ENCODE data around the gene RILP. TPM values are rescaled to one million over a fixed set of nuclear protein-coding genes. Genes with fewer than 3 reads are reported as not detected.

Gene RILP
- total and polyA plus RNA-seq, 2 of the 4 experiments (the other 2 are of a cell fraction) = 3.9 to 6.0 TPM

DNA sequence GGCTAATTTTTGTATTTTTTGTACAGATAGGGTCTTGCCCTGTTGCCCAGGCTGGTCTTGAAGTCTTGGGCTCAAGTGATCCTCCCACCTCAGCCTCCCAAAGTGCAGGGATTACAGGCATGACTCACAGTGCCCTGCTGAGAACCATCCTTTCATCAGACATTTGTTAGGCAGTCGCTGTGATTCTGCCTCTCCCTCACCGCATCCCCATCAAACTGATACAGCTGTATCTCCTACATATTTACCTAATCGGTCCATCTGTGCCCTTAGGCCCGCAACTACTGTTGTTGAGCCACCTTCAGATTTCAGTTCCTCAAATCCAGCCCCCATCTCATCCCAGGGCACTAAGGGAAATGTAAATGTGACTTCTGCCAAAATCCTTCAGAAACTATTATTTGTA, 19.0 kb downstream of the RILP start:
- POLR2A ChIA-PET (ENCODE audit: unreplicated experiment) = no interaction called here

More for the DNA sequence above, 19.0 kb downstream of the RILP start:
- no peak overlapping the region for H3K4ac ChIP-seq (ENCODE audit: low read depth, low read length)
- DNase-seq (no peak), ATAC-seq (ENCODE audit: low read depth) (no peak)
- no peak overlapping the region for H3K9ac ChIP-seq (ENCODE audit: low read depth, low read length)
- no peaks in the 10 kb centered on the region for H3K9me3 ChIP-seq (ENCODE audit: control insufficient read depth, insufficient read depth, low read length)
- 66% methylated on average over 3 of the region's 4 CpGs; no CpG with 5 or more reads in 1 of the 2 experiments for WGBS, 2 experiments (ENCODE audit: extremely low coverage in 2 of 2, insufficient read length in 1 of 2)
- H2AK9ac ChIP-seq (replicated peaks; ENCODE audit: low read depth, low read length, poor library complexity) = no peak overlapping the region
- H3K14ac ChIP-seq (replicated peaks; ENCODE audit: low read depth, low read length) = no peak overlapping the region
- no peak overlapping the region for H3K4me3 ChIP-seq (ENCODE audit: insufficient read depth, low read depth, low read length)
- dilution Hi-C loops (cut with HindIII; ENCODE audit: low sequenced_read_pairs, unreplicated experiment) (no loop called here), intact Hi-C loops (cut with micrococcal nuclease) (no loop called here), in situ Hi-C loops (cut with MboI; ENCODE audit: low sequenced_read_pairs) (no loop called here)
- TF ChIP-seq BHLHE40 (IDR thresholded peaks at IDR 0.05; ENCODE audit: low read depth, low read length) (no peak), MAZ (IDR thresholded peaks at IDR 0.05; ENCODE audit: borderline replicate concordance, low read depth, low read length) (no peak), RCOR1 (IDR thresholded peaks at IDR 0.05; ENCODE audit: insufficient replicate concordance, low read length) (no peak), MXI1 (IDR thresholded peaks at IDR 0.05; ENCODE audit: borderline replicate concordance, low read depth, low read length) (no peak), RAD21 (IDR thresholded peaks at IDR 0.05; ENCODE audit: low read length) (no peak), CHD1 (IDR thresholded peaks at IDR 0.05; ENCODE audit: low read depth, low read length) (no peak)
- TF ChIP-seq, protein P1, sequence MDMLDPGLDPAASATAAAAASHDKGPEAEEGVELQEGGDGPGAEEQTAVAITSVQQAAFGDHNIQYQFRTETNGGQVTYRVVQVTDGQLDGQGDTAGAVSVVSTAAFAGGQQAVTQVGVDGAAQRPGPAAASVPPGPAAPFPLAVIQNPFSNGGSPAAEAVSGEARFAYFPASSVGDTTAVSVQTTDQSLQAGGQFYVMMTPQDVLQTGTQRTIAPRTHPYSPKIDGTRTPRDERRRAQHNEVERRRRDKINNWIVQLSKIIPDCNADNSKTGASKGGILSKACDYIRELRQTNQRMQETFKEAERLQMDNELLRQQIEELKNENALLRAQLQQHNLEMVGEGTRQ (IDR thresholded peaks at IDR 0.05; ENCODE audit: low read depth, low read length) = no peak
- TF ChIP-seq, protein P2, sequence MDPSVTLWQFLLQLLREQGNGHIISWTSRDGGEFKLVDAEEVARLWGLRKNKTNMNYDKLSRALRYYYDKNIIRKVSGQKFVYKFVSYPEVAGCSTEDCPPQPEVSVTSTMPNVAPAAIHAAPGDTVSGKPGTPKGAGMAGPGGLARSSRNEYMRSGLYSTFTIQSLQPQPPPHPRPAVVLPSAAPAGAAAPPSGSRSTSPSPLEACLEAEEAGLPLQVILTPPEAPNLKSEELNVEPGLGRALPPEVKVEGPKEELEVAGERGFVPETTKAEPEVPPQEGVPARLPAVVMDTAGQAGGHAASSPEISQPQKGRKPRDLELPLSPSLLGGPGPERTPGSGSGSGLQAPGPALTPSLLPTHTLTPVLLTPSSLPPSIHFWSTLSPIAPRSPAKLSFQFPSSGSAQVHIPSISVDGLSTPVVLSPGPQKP (IDR thresholded peaks at IDR 0.05; ENCODE audit: borderline replicate concordance, low read depth, low read length) = no peak
- no peak overlapping the region for H2BK120ac ChIP-seq (ENCODE audit: low read depth, low read length)
- no peak overlapping the region for H2AK5ac ChIP-seq (ENCODE audit: low read depth, low read length)
- H4K91ac ChIP-seq (ENCODE audit: insufficient read depth, low read depth, low read length) = no peak overlapping the region
- no TSS peak for BruUV-seq (replicated peaks)
- no peak overlapping the region for H3K27ac ChIP-seq (ENCODE audit: insufficient read depth, low read length)
- H2BK20ac ChIP-seq (ENCODE audit: low read depth, low read length) = no peak overlapping the region
- no peaks in the 10 kb centered on the region for H3K9me1 ChIP-seq (ENCODE audit: insufficient read depth, low read length)
- no peak overlapping the region for H3K18ac ChIP-seq (ENCODE audit: low read depth, low read length)
- H2BK5ac ChIP-seq (ENCODE audit: low read depth, low read length, poor library complexity, severe bottlenecking) = no peak overlapping the region
- H3K4me1 ChIP-seq (ENCODE audit: control insufficient read depth, insufficient read depth, low read length) = peaks cover 5% of the 10 kb centered on the region
- H3K27me3 ChIP-seq (ENCODE audit: control insufficient read depth, insufficient read depth, low read length) = peaks cover 11% of the 10 kb centered on the region; the same call in 1 of the 2 replicates
- H3K4me2 ChIP-seq (ENCODE audit: low read depth, low read length) = no peak overlapping the region
- H4K8ac ChIP-seq (ENCODE audit: low read depth in 2 of 2, low read length in 2 of 2) = no peak overlapping the region
- H3K36me3 ChIP-seq (ENCODE audit: control insufficient read depth, insufficient read depth, low read length) = no peaks in the 10 kb centered on the region
- no peaks in the 10 kb centered on the region for H4K20me1 ChIP-seq (ENCODE audit: insufficient read depth, low read length)
- no peaks in the 10 kb centered on the region for H3K79me1 ChIP-seq (ENCODE audit: low read depth in 1 of 2, low read length in 2 of 2)
- no peak overlapping the region for H2AFZ ChIP-seq (replicated peaks; ENCODE audit: low read length, poor library complexity)
- H3K23ac ChIP-seq (ENCODE audit: low read depth, low read length) = 0 out of 2 replicates have a peak overlapping the region, but pooled peaks have one; percentile 51
- CTCF ChIA-PET = interaction anchor here (0.6 to 3.2 kb wide), 7 partner anchors 8 to 452 kb away, joined by 3 to 23 read pairs (median 3); partner anchors contain the start of gene RILP
- no peak overlapping the region for H3K56ac ChIP-seq (ENCODE audit: extremely low read depth, insufficient read depth, low read length)
- H4K5ac ChIP-seq (ENCODE audit: low read depth, low read length) = no peak overlapping the region
- no peak overlapping the region for H2BK15ac ChIP-seq (ENCODE audit: low read depth, low read length)

Measured in IMR-90 (cell line).